Small intestine (tissue), 7 donors: Measurements from ENCODE around the gene NFE2L1. TPM values are rescaled to one million over a fixed set of nuclear protein-coding genes. Genes with fewer than 3 reads are reported as not detected.
"Not testable (repeated sequence)": the region's sequence is repeated elsewhere in the genome, so short reads cannot be mapped to it uniquely, and the experiment has no call there.

Source experiments
- DNase-seq, 2 donors: peaks; one replicate each; pipeline versions ENCODE4 v3.0.0 to v3.0.0-alpha.2; 2013
- FAIRE-seq: peaks from 2 replicates; lab custom pipeline; 2012; peaks lifted over from hg19 to GRCh38; lab: Jason Lieb, UNC
- H3K27ac ChIP-seq, 3 donors: one replicate each; pipeline ENCODE4 v1.5.1; 2013; ENCODE audit warnings: low read length in 2 of 3, mild to moderate bottlenecking in 2 of 3, control low read depth in 1 of 3, inconsistent platforms in 1 of 3, low read depth in 1 of 3, moderate library complexity in 1 of 3
- H3K27me3 ChIP-seq, 3 donors: one replicate each; pipeline ENCODE4 v1.6.1; 2013; ENCODE audit warnings: low read length in 3 of 3, inconsistent platforms in 1 of 3; ENCODE audit not compliant: control insufficient read depth in 3 of 3, insufficient read depth in 3 of 3
- H3K36me3 ChIP-seq, 3 donors: one replicate each; pipeline ENCODE4 v1.6.1; 2013; ENCODE audit warnings: low read length in 3 of 3, inconsistent platforms in 1 of 3, low read depth in 1 of 3, mild to moderate bottlenecking in 1 of 3, moderate library complexity in 1 of 3; ENCODE audit not compliant: control insufficient read depth in 3 of 3, insufficient read depth in 2 of 3
- H3K4me1 ChIP-seq, 3 donors: one replicate each; pipeline ENCODE4 v1.6.1; 2013; ENCODE audit warnings: low read length in 2 of 3, inconsistent platforms in 1 of 3, low read depth in 1 of 3, mild to moderate bottlenecking in 1 of 3, moderate library complexity in 1 of 3; ENCODE audit not compliant: control insufficient read depth in 3 of 3, insufficient read depth in 2 of 3
- H3K4me3 ChIP-seq, 3 donors: one replicate each; pipeline ENCODE4 v1.5.1; 2013; ENCODE audit warnings: low read length in 3 of 3, control low read depth in 1 of 3, inconsistent platforms in 1 of 3, low read depth in 1 of 3, mild to moderate bottlenecking in 1 of 3, moderate library complexity in 1 of 3
- H3K9me3 ChIP-seq, 2 donors: one replicate each; pipeline ENCODE4 v1.6.1; 2013; ENCODE audit warnings: low read depth in 1 of 2, low read length in 1 of 2; ENCODE audit not compliant: control insufficient read depth in 2 of 2, insufficient read depth in 1 of 2
- WGBS, 3 donors: extraction: QIAGEN DNeasy Blood & Tissue Kit; methylation state at CpG; one replicate each; pipeline ENCODE4 v1.1.7; 2013; 5-methylcytosine and 5-hydroxymethylcytosine counted together
- polyA plus RNA-seq, 4 donors: library from polyadenylated mRNA; stranded (reverse) in 3 of 4; unstranded in 1 of 4; fragments of 200-250 nt in 3 of 4; fragments of 120-200 nt in 1 of 4; gene quantifications; one replicate each; pipeline versions ENCODE4 v1.2.1 to v1.2.3, GENCODE V29; 2013
- donor health status: healthy with polysubstance abuse.
- donor health status: control.
- donor health status: control.
- donor health status: Bipolar disorder and iron deficiency.
- donor health status: healthy.

Gene NFE2L1
- polyA plus RNA-seq, 4 donors = 52.1 to 110 (median 74.6) TPM

DNA sequence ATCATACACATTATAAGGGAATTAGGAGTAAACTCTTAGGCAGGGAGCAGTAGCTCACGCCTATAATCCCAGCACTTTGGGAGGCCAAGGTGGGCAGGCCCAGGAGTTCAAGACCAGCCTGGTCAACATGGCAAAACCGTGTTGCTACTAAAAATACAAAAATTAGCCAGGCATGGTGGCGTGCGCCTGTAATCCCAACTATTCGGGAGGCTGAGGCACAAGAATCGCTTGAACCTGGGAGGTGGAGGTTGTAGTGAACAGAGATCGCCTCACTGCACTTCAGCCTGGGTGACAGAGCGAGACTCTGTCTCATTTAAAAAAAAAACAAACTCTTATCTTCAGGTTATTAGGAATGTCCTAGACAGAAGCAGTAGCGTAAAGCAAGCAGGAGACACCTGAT is 24.7 kb downstream of the NFE2L1 start:
- H3K9me3 ChIP-seq = not testable (repeated sequence)
- 95 to 96% (median 96%) methylated on average over 9 of the region's 9 CpGs for WGBS, 3 donors

DNA sequence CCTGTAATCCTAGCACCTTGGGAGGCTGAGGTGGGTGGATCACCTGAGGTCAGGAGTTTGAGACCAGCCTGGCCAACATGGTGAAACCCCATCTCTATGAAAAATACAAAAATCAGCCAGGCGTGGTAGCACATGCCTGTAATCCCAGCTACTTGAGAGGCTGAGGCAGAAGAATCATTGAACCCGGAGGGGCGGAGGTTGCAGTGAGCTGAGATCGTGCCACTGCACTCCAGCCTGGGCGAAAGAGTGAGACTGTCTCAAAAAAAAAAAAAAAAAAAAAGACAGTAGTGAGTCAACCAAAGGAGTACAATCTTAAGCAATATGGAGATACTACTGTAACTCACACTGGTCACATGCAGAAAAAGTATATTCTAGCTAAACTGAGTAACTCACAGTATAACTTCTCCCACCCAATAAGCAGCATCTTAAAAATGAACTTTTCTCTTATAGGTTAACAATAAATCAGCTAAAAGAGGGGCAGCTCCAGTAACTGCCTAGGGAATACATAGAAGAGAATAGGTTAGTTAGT is 25.5 kb downstream of the NFE2L1 start:
- H3K27ac ChIP-seq, H3K9me3 ChIP-seq, FAIRE-seq, H3K4me1 ChIP-seq, DNase-seq, H3K4me3 ChIP-seq, H3K27me3 ChIP-seq: not testable (repeated sequence)
- peaks cover 2 to 37% (median 2%) of the 10 kb centered on the region in 3 donors for H3K36me3 ChIP-seq
- WGBS, 3 donors = 94 to 97% (median 94%) methylated on average over 5 of the region's 5 CpGs

More for the DNA sequence above, 24.7 kb downstream of the NFE2L1 start:
- H3K27ac ChIP-seq, H3K4me1 ChIP-seq, H3K4me3 ChIP-seq, H3K27me3 ChIP-seq, DNase-seq, FAIRE-seq: not testable (repeated sequence)
- H3K36me3 ChIP-seq = peaks cover 2 to 40% (median 4%) of the 10 kb centered on the region in 3 donors

DNA sequence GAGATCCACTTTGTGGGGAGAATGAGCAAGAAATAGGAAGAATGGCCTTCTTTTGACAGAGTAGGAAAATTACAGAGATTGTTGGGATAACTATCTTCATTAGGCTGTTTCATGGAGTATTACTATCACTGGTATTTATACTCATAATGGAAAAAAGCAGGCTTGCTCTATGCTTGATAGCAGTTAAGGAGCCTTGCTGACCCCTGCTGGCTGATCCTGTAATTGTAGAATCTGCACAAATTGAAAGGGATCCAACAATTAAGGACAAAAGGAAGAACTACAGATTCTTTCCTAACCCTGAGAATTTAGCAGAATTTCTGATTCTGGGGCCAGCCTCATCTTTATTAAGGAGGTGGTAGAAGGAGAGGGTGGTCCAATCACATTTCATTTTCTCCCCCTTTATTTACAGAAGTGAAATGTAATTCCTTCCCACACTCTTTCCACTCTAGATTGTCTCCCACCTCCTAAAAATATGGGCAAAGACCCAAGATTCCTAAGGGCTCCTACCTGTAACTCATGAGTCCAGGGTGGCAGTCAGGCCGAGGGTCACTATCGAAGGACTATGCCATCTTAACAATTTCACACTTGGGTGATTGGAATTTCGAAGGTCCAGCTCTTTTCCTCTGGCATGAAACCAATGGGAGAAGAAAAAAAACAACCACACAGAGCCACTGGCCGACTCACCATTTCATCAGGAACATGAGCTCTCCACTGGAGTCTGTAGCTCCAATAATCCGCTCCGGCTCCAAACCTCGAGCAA is 26.3 kb downstream of the NFE2L1 start:
- DNase-seq (peak; percentile 76 to 82), FAIRE-seq (no peak)
- H3K9me3 ChIP-seq = no peaks in the 10 kb centered on the region
- 77 to 81% (median 78%) methylated on average over 7 of the region's 7 CpGs for WGBS, 3 donors
- H3K4me1 ChIP-seq = no peaks in the 10 kb centered on the region
- peaks cover 0 to 37% (median 2%) of the 10 kb centered on the region in 3 donors for H3K36me3 ChIP-seq
- H3K4me3 ChIP-seq = no peak overlapping the region
- H3K27me3 ChIP-seq = no peaks in the 10 kb centered on the region
- no peak overlapping the region for H3K27ac ChIP-seq

DNA sequence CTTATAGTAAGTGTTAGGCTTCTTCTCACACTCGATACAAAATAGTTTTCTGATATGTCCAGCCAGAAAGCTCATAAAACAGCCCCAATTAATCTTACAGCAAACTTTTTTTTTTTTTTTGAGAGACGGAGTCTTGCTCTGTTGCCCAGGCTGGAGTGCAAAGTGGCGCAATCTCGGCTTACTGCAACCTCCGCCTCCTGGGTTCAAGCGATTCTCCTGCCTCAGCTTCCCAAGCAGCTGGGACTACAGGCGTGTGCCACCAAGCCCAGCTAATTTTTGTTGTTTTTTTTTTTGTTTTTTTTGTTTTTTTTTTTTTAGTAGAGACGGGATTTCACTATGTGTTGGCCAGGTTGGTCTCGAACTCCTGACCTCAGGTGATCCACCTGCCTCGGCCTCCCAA is 29.0 kb downstream of the NFE2L1 start:
- H3K27me3 ChIP-seq, H3K4me3 ChIP-seq, DNase-seq, H3K9me3 ChIP-seq, H3K27ac ChIP-seq, H3K4me1 ChIP-seq, FAIRE-seq: not testable (repeated sequence)
- WGBS, 3 donors = 91 to 94% (median 94%) methylated on average over 9 to 10 of the region's 10 CpGs
- peaks cover 0 to 30% (median 0%) of the 10 kb centered on the region in 3 donors for H3K36me3 ChIP-seq

DNA sequence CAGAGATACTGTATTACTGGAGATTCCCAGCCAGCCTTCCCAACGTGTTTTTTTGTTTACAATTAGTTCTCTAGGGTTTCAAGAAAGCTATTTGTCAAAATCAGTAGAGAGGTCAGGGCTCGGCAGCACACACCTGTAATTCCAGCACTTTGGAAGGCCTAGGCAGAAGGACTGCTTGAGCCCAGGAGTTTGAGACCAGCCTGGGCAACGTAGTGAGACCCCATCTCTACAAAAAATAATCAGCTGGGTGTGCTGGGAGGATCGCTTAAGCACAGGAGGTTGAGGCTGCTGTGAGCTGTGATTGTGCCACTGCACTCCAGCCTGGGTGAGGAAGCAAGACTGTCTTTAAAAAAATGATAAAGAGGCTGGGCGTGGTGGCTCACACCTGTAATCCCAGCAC is 33.7 kb downstream of the NFE2L1 start:
- Histone ChIP-seq H3K27ac (no peak overlapping the region), H3K9me3 (no peaks in the 10 kb centered on the region), H3K27me3 (no peaks in the 10 kb centered on the region), H3K4me3 (no peak overlapping the region), H3K36me3 (peaks cover 0 to 9% (median 0%) of the 10 kb centered on the region in 3 donors), H3K4me1 (peaks cover 0 to 8% (median 0%) of the 10 kb centered on the region in 3 donors)
- DNase-seq = no peak
- FAIRE-seq = no peak
- 80 to 84% (median 81%) methylated on average over 5 of the region's 5 CpGs for WGBS, 3 donors

DNA sequence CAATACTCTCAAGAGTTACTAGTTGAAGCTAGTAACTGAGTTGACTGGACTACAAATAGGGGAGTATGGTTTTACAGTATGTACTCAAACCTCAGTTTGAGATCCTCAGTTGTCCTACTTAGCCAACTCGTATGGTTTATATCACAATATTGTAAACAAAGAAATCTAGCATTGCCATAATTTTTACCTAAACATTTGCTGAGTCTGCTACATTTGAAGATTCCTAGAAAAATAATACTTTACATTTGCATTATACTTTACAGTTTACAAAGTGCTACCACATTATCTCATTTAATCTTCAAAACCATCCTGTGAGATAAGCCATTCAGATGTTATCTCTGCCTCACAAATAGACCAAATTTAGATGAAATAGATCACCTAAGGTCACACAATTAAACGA is 36.8 kb downstream of the NFE2L1 start:
- 42 to 49% (median 48%) methylated on average over 2 of the region's 2 CpGs for WGBS, 3 donors
- no peak overlapping the region for H3K4me3 ChIP-seq
- DNase-seq (no peak), FAIRE-seq (no peak)
- H3K27me3 ChIP-seq = no peaks in the 10 kb centered on the region
- no peaks in the 10 kb centered on the region for H3K9me3 ChIP-seq
- H3K4me1 ChIP-seq = peaks cover 0 to 8% (median 0%) of the 10 kb centered on the region in 3 donors
- H3K27ac ChIP-seq = no peak overlapping the region
- H3K36me3 ChIP-seq = no peaks in the 10 kb centered on the region

DNA sequence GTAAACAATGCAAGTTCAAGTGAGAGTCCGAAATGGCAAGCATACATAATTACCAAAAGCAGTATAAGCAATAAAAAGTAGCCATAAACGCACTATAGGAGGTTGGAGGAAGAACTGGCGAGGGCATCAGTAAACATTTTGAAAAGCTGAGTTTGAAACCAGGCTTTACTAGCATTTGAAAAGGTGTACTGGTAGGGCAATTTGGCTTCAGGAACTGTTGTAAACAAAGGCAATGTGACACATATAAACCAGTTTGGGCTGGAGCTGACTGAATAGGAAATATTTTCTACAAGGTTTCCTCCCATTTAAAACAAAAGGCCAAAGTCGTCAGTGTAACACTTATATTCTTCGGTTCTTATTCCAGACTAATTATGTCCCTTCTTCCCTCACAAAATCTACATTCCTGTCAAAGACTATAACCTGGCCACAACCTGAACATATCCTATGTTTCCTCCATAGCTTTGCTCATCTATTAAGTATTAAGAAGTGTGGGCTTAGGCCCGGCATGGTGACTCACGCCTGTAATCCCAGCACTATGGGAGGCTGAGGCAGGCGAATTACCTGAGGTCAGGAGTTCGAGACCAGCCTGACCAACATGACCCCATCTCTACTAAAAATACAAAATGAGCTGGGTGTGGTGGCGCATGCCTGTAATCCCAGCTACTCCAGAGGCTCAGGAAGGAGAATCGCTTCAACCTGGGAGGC is 45.3 kb downstream of the NFE2L1 start:
- no peak overlapping the region for H3K27ac ChIP-seq
- no peak for DNase-seq

DNA sequence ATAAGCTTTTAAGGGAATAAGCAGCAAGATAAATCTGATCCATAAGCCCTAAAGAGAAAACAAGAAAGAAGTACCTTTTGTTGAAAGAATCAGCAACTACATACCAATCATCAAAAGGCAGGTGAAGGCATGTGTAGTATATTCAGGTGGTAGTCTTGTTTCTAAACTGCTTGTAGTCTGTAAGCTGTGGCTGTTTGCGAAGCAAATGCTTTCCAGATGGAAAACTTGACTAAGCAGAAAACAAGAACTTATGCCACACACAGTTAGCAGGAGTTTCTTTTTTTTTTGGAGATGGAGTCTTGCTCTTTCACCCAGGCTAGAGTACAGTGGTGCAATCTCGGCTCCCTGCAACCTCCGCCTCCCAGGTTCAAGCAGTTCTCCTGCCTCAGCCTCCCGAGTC is 47.5 kb downstream of the NFE2L1 start:
- DNase-seq (no peak), FAIRE-seq (no peak)
- H3K4me1 ChIP-seq = peaks cover 0 to 4% (median 0%) of the 10 kb centered on the region in 3 donors
- H3K36me3 ChIP-seq = peaks cover 0 to 23% (median 0%) of the 10 kb centered on the region in 3 donors
- H3K9me3 ChIP-seq = no peaks in the 10 kb centered on the region
- no peak overlapping the region for H3K4me3 ChIP-seq
- 86 to 92% (median 88%) methylated on average over 4 of the region's 4 CpGs for WGBS, 3 donors
- no peaks in the 10 kb centered on the region for H3K27me3 ChIP-seq
- H3K27ac ChIP-seq = no peak overlapping the region

More for the DNA sequence above, 45.3 kb downstream of the NFE2L1 start:
- no peak overlapping the region for H3K4me3 ChIP-seq
- no peaks in the 10 kb centered on the region for H3K4me1 ChIP-seq
- FAIRE-seq = no peak
- WGBS, 3 donors = 85 to 89% (median 87%) methylated on average over 11 of the region's 11 CpGs
- peaks cover 0 to 23% (median 0%) of the 10 kb centered on the region in 3 donors for H3K36me3 ChIP-seq
- no peaks in the 10 kb centered on the region for H3K9me3 ChIP-seq
- no peaks in the 10 kb centered on the region for H3K27me3 ChIP-seq
